ENCODE measurements around the gene RNF186.

- no peak for TF ChIP-seq POLR2AphosphoS5 (IDR thresholded peaks at IDR 0.05)
- TF ChIP-seq CTCF (IDR thresholded peaks at IDR 0.05): no peak
- TF ChIP-seq POLR2A (IDR thresholded peaks at IDR 0.05): no peak
- TF ChIP-seq EP300 (IDR thresholded peaks at IDR 0.05): no peak
Observed at GRCh38 chr1:19862944-19863343, 47.9 kb upstream of the RNF186 start.

Measured in gastroesophageal sphincter (tissue), 3 donors.